Spleen (tissue), 7 donors: ENCODE measurements around the gene ICOS.

Experiments used
- CTCF ChIP-seq, 11 experiments: fragments of 200-600 bp in 7 of 11; fragments of 450-650 bp in 4 of 11; sonication (generic) in 4 of 11; IDR thresholded peaks in 8 of 11; conservative IDR thresholded peaks in 3 of 11; 1 replicate in 7 of 11; 2 replicates in 4 of 11; pipeline versions ENCODE4 v1.4.0 to v1.8.0; 2016 to 2021; ENCODE audit warnings: antibody characterized with exemption in 11 of 11, inconsistent platforms in 4 of 11, mild to moderate bottlenecking in 1 of 11
- POLR2AphosphoS5 ChIP-seq, 3 donors: sonication (generic); formaldehyde crosslinking; IDR thresholded peaks; one replicate each; pipeline ENCODE4 v1.5.1; 2017; ENCODE audit warnings: antibody characterized with exemption in 3 of 3
- donor health status: DM: no; HTN: no; CAD: no; lungs with moderate emphysema.
- donor health status: DM: no; HTN: no; CAD: no.
- donor health status: DM: no; HTN: no; CAD: no.

GRCh38 chr2:203925512-203926158, 10.9 kb upstream of the ICOS start:
- TF ChIP-seq CTCF (IDR thresholded peaks at IDR 0.05 in 8 of 11, conservative IDR thresholded peaks at IDR 0.05 in 3 of 11) (no peak), POLR2AphosphoS5 (IDR thresholded peaks at IDR 0.05) (no peak)
